Gastrocnemius medialis (tissue), 4 donors: ENCODE measurements around the gene HRH4. TPM values are rescaled to one million over a fixed set of nuclear protein-coding genes. Genes with fewer than 3 reads are reported as not detected.

ENCODE experiments used
- ATAC-seq, 2 donors: fragments of 150-250 bp; one replicate each; pipeline ENCODE4 v1.9.1; 2016
- DNase-seq, 2 donors: peaks; one replicate each; pipeline ENCODE4 v3.0.0-alpha.2; 2019
- H3K27ac ChIP-seq, 4 donors: fragments of 200-600 bp; sonication (generic); 1 replicate in 1 of 4; 2 replicates in 3 of 4; pipeline ENCODE4 v1.5.1; 2016 to 2018; ENCODE audit warnings: mild to moderate bottlenecking in 2 of 4, moderate library complexity in 1 of 4
- H3K27me3 ChIP-seq, 3 donors: fragments of 200-600 bp; sonication (generic) in 2 of 3; 1 replicate in 1 of 3; 2 replicates in 2 of 3; pipeline versions ENCODE4 v1.5.1 to v1.6.0; 2016 to 2019; ENCODE audit warnings: mild to moderate bottlenecking in 1 of 3, moderate library complexity in 1 of 3
- H3K36me3 ChIP-seq, 2 donors: fragments of 200-600 bp; sonication (generic) in 1 of 2; one replicate each; pipeline ENCODE4 v1.5.1; 2017 to 2018
- H3K4me1 ChIP-seq, 2 donors: fragments of 200-600 bp; sonication (generic) in 1 of 2; one replicate each; pipeline ENCODE4 v1.5.1; 2016 to 2017; ENCODE audit warnings: mild to moderate bottlenecking in 2 of 2
- H3K4me3 ChIP-seq, 4 donors: fragments of 200-600 bp; sonication (generic) in 3 of 4; 1 replicate in 1 of 4; 2 replicates in 3 of 4; pipeline ENCODE4 v1.5.1; 2016 to 2019; ENCODE audit warnings: mild to moderate bottlenecking in 2 of 4
- H3K9me3 ChIP-seq, 3 donors: fragments of 200-600 bp; sonication (generic) in 2 of 3; 1 replicate in 1 of 3; 2 replicates in 2 of 3; pipeline ENCODE4 v1.5.1; 2016 to 2019
- CTCF ChIP-seq, 5 experiments: fragments of 450-650 bp in 3 of 5; fragments of 200-600 bp in 2 of 5; sonication (generic) in 2 of 5; IDR thresholded peaks in 4 of 5; conservative IDR thresholded peaks in 1 of 5; 1 replicate in 4 of 5; 2 replicates in 1 of 5; pipeline ENCODE4 v1.5.1; 2016 to 2019; ENCODE audit warnings: antibody characterized with exemption in 5 of 5, mild to moderate bottlenecking in 3 of 5, moderate library complexity in 3 of 5
- POLR2A ChIP-seq, 2 donors: fragments of 450-650 bp; IDR thresholded peaks; one replicate each; pipeline ENCODE4 v1.6.1; 2017; ENCODE audit warnings: antibody characterized with exemption in 2 of 2, mild to moderate bottlenecking in 2 of 2, moderate library complexity in 2 of 2
- in situ Hi-C, 4 donors: fragments of 200-750 bp; cut with MboI; loops; one replicate each; pipeline versions ENCODE4 v1.15.0 to v1.8.0; 2017; ENCODE audit warnings: low sequenced_read_pairs in 4 of 4
- intact Hi-C: fragments of 100-400 bp; cut with DNase I; formaldehyde crosslinking; loops from one replicate; pipeline ENCODE4 v1.15.1; 2023; ENCODE audit warnings: low total_unique reads
- total RNA-seq, 4 donors: library from RNA; depleted of rRNA; stranded (reverse); fragments of >200 nt; gene quantifications; one replicate each; pipeline versions ENCODE4 v1.1.0 to v1.2.3, GENCODE V29; 2016

The HRH4 gene
- not detected for total RNA-seq

GRCh38 chr18:24460388-24460787, at the start of gene HRH4:
Gene HRH4, plus strand, starts transcription at chr18:24460637. Its CDS starts 92 bp downstream, at chr18:24460729.
- in situ Hi-C loops, result no loop called here

GRCh38 chr18:24413148-24413547, 47.3 kb upstream of the HRH4 start:
- Histone ChIP-seq H3K36me3 (no peaks in the 10 kb centered on the region), H3K27ac (no peak overlapping the region), H3K27me3 (peaks cover 0 to 5% (median 3%) of the 10 kb centered on the region in 3 donors), H3K4me1 (no peaks in the 10 kb centered on the region), H3K9me3 (no peaks in the 10 kb centered on the region), H3K4me3 (no peak overlapping the region)
- ATAC-seq, result no peak
- TF ChIP-seq CTCF (IDR thresholded peaks at IDR 0.05 in 4 of 5, conservative IDR thresholded peaks at IDR 0.05 in 1 of 5) (no peak), POLR2A (IDR thresholded peaks at IDR 0.05) (no peak)
- no peak for DNase-seq
- in situ Hi-C loops, result no loop called here
- intact Hi-C loops, result no loop called here

More at GRCh38 chr18:24460388-24460787, at the start of gene HRH4:
- no peak for ATAC-seq
- Histone ChIP-seq H3K27ac (no peak within 1 kb of the TSS), H3K27me3 (no peaks in the 10 kb centered on the region), H3K4me1 (no peaks in the 10 kb centered on the region), H3K9me3 (no peaks in the 10 kb centered on the region), H3K36me3 (no peaks in the 10 kb centered on the region), H3K4me3 (no peak within 1 kb of the TSS)
- no peak for DNase-seq
- TF ChIP-seq POLR2A (IDR thresholded peaks at IDR 0.05) (no peak), CTCF (IDR thresholded peaks at IDR 0.05 in 4 of 5, conservative IDR thresholded peaks at IDR 0.05 in 1 of 5) (no peak)
- intact Hi-C loops, result no loop called here

GRCh38 chr18:24414349-24415003, 46.0 kb upstream of the HRH4 start:
- Histone ChIP-seq H3K36me3 (no peaks in the 10 kb centered on the region), H3K4me1 (no peaks in the 10 kb centered on the region), H3K4me3 (no peak overlapping the region), H3K27ac (no peak overlapping the region), H3K9me3 (no peaks in the 10 kb centered on the region), H3K27me3 (peaks cover 4 to 13% (median 10%) of the 10 kb centered on the region in 3 donors)
- intact Hi-C loops (no loop called here), in situ Hi-C loops (no loop called here)
- no peak for ATAC-seq
- TF ChIP-seq POLR2A (IDR thresholded peaks at IDR 0.05) (no peak), CTCF (IDR thresholded peaks at IDR 0.05 in 4 of 5, conservative IDR thresholded peaks at IDR 0.05 in 1 of 5) (no peak)
- no peak for DNase-seq

- Histone ChIP-seq H3K27ac (no peak overlapping the region), H3K4me3 (no peak overlapping the region), H3K36me3 (no peaks in the 10 kb centered on the region), H3K9me3 (no peaks in the 10 kb centered on the region), H3K4me1 (no peaks in the 10 kb centered on the region), H3K27me3 (peaks cover 9 to 28% (median 19%) of the 10 kb centered on the region in 3 donors)
- no peak for DNase-seq
- in situ Hi-C loops (no loop called here), intact Hi-C loops (no loop called here)
- no peak for TF ChIP-seq CTCF (IDR thresholded peaks at IDR 0.05 in 4 of 5, conservative IDR thresholded peaks at IDR 0.05 in 1 of 5)
- TF ChIP-seq POLR2A (IDR thresholded peaks at IDR 0.05), result no peak
- ATAC-seq, result no peak
Observed at GRCh38 chr18:24417480-24417879, 43.0 kb upstream of the HRH4 start.

- TF ChIP-seq CTCF (IDR thresholded peaks at IDR 0.05 in 4 of 5, conservative IDR thresholded peaks at IDR 0.05 in 1 of 5), result no peak
- TF ChIP-seq POLR2A (IDR thresholded peaks at IDR 0.05), result no peak
- ATAC-seq, result no peak
- H3K27me3 ChIP-seq, result peaks cover 21 to 54% (median 28%) of the 10 kb centered on the region in 3 donors
- no peaks in the 10 kb centered on the region for H3K36me3 ChIP-seq
- H3K9me3 ChIP-seq, result no peaks in the 10 kb centered on the region
- no peak for DNase-seq
- no peaks in the 10 kb centered on the region for H3K4me1 ChIP-seq
- H3K4me3 ChIP-seq, result no peak overlapping the region
- H3K27ac ChIP-seq, result no peak overlapping the region
- in situ Hi-C loops (no loop called here), intact Hi-C loops (no loop called here)
Observed at GRCh38 chr18:24420551-24420950, 39.9 kb upstream of the HRH4 start.
